ENCODE measurements around the gene MBIP. TPM values are rescaled to one million over a fixed set of nuclear protein-coding genes. Genes with fewer than 3 reads are reported as not detected.

The MBIP gene
- total and polyA plus RNA-seq, 7 donors: 3.7 to 6.5 (median 6.2) TPM

DNA sequence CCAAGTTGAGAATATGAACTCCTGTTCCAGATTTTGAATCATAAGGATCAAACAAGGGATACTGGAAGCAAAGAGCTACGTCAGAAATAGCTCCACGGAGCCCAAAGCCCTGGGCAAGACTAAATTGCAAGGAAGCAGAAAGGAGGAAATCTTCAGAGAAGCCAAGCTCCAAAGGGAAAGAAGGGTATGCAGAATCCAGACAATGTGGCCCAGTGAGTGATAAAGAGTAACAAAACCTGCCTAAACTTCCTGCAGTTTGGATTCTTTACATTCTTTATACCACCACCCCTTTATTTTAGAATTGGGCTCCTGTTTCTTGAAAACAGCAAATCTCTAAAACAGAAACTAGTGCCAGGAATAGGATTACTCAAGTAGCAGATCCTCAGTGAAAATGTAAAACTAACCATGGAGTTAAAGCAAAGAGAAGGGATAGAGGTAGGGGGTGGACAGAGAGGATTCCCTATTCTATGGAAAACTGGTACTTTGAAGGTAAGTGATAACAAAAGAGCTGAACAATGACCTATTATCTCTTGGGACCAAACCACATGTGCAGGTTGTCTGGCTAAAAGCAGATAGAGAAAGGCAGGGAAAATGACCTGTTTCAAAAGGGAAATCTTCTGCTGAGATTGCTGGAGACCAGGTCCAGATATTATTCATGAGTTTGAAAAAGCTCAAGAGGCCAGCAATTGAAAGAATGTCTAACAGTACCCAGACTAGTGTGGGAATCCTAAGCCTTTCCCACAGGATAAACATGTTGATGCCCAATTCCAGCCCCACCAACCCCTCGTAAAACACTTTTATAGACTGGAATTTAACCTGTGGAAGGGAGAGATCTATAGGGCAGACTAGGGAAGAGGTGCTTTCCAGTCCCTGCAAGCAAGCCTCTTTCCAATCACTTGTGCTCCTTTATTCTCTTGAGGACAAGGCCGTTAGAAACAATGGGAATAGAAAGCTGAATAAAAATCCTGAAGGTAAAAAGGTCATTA is 24.5 kb downstream of the MBIP start:
- Histone ChIP-seq H3K4me1 (no peaks in the 10 kb centered on the region), H3K27ac (no peak overlapping the region), H3K36me3 (ENCODE audit: insufficient read depth in 1 of 2, low read depth in 1 of 2) (peaks cover 10 to 49% of the 10 kb centered on the region in 2 donors), H3K9me3 (no peaks in the 10 kb centered on the region), H3K27me3 (ENCODE audit: insufficient read depth in 3 of 3, low read length in 2 of 3) (no peaks in the 10 kb centered on the region), H3K4me3 (no peak overlapping the region)
- intact Hi-C loops (cut with DNase I): no loop called here
- no peak for DNase-seq
- 56 to 69% (median 58%) methylated on average over 4 of the region's 4 CpGs for WGBS, 3 donors
- no peak for ATAC-seq
- TF ChIP-seq, protein P1, sequence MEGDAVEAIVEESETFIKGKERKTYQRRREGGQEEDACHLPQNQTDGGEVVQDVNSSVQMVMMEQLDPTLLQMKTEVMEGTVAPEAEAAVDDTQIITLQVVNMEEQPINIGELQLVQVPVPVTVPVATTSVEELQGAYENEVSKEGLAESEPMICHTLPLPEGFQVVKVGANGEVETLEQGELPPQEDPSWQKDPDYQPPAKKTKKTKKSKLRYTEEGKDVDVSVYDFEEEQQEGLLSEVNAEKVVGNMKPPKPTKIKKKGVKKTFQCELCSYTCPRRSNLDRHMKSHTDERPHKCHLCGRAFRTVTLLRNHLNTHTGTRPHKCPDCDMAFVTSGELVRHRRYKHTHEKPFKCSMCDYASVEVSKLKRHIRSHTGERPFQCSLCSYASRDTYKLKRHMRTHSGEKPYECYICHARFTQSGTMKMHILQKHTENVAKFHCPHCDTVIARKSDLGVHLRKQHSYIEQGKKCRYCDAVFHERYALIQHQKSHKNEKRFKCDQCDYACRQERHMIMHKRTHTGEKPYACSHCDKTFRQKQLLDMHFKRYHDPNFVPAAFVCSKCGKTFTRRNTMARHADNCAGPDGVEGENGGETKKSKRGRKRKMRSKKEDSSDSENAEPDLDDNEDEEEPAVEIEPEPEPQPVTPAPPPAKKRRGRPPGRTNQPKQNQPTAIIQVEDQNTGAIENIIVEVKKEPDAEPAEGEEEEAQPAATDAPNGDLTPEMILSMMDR (IDR thresholded peaks at IDR 0.05): no peak

DNA sequence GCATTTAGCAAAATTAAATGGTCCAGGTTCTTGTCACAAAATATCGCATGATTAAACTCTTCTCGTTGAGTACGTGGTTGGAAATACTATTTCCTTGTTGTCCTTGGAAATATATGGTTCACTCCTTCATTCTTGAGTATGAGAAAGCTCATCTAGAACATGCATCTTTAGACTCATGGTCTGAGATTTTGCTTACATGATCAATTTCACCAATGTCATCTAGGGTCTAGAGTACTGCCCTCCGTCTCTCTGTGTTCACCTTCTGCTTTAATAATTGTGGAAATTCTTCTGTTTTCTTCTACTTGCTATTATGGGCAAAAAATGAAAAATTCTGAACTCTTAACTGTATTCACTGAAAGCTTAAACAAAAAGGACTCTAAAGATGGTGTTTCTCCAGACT is 25.9 kb downstream of the MBIP start:
- WGBS, 3 donors: 96 to 97% (median 96%) methylated on average over 4 of the region's 4 CpGs
- intact Hi-C loops (cut with DNase I): no loop called here

DNA sequence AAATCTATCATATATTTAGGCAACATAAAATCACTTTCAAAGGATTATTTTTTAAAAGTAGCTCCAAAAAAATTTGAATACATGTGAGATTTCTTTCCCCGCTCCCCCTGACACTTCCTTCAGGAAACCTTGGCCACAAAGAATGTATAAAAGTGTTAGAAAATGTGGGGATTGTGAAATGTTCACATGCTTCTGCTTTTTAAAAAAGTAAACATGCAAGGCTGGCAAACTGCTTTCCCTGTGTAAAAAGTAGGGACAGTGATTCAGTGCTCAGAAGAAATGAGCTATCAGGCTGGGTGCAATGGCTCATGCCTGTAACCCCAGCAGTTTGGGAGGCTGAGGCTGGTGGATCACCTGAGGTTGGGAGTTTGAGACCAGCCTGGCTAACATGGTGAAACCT is 26.6 kb downstream of the MBIP start:
- intact Hi-C loops (cut with DNase I): no loop called here
- TF ChIP-seq, protein P1 (IDR thresholded peaks at IDR 0.05): no peak
- no peaks in the 10 kb centered on the region for H3K4me1 ChIP-seq
- no peaks in the 10 kb centered on the region for H3K27me3 ChIP-seq (ENCODE audit: insufficient read depth in 3 of 3, low read length in 2 of 3)
- H3K4me3 ChIP-seq: no peak overlapping the region
- H3K36me3 ChIP-seq (ENCODE audit: insufficient read depth in 1 of 2, low read depth in 1 of 2): peaks cover 10 to 28% of the 10 kb centered on the region in 2 donors
- DNase-seq (no peak), ATAC-seq (no peak)
- 0% methylated on average over 1 of the region's 1 CpG for WGBS, 3 donors
- H3K27ac ChIP-seq: no peak overlapping the region
- H3K9me3 ChIP-seq: no peaks in the 10 kb centered on the region

More for the DNA sequence above, 25.9 kb downstream of the MBIP start:
- TF ChIP-seq, protein P1 (IDR thresholded peaks at IDR 0.05): no peak
- H3K36me3 ChIP-seq (ENCODE audit: insufficient read depth in 1 of 2, low read depth in 1 of 2): peaks cover 10 to 35% of the 10 kb centered on the region in 2 donors
- ATAC-seq: no peak
- no peaks in the 10 kb centered on the region for H3K4me1 ChIP-seq
- no peak for DNase-seq
- no peaks in the 10 kb centered on the region for H3K9me3 ChIP-seq
- no peaks in the 10 kb centered on the region for H3K27me3 ChIP-seq (ENCODE audit: insufficient read depth in 3 of 3, low read length in 2 of 3)
- no peak overlapping the region for H3K4me3 ChIP-seq
- no peak overlapping the region for H3K27ac ChIP-seq

DNA sequence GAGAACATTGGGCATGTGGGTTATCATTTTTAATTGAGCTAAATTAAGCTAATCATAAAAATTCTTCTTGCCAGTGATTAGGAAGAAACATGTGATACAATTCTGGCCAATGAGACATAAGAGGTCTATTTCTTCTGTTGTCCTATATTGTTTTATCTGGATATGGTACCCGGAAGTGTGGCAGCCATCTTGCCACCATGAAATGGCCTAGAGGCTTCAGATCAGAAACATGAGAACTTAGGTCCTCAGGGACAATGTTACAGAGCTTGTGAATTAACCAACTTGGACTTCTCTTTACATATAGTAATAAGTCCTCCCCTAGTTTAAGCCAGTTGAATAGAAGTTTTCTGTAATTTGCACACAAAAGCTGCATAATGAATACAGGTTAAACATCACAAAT is 30.5 kb downstream of the MBIP start:
- peaks cover 0 to 2% (median 0%) of the 10 kb centered on the region in 3 donors for H3K27me3 ChIP-seq (ENCODE audit: insufficient read depth in 3 of 3, low read length in 2 of 3)
- no peaks in the 10 kb centered on the region for H3K36me3 ChIP-seq (ENCODE audit: insufficient read depth in 1 of 2, low read depth in 1 of 2)
- no peak for DNase-seq
- no peak overlapping the region for H3K27ac ChIP-seq
- no peak overlapping the region for H3K4me3 ChIP-seq
- no peaks in the 10 kb centered on the region for H3K9me3 ChIP-seq
- WGBS, 3 donors: 85 to 90% (median 85%) methylated on average over 1 of the region's 1 CpG
- TF ChIP-seq, protein P1 (IDR thresholded peaks at IDR 0.05): no peak
- intact Hi-C loops (cut with DNase I): no loop called here
- ATAC-seq: no peak
- no peaks in the 10 kb centered on the region for H3K4me1 ChIP-seq

Measured in psoas muscle (tissue), 8 donors.